ENCODE data around the gene NOL12.
"Not testable (repeated sequence)": the region's sequence is repeated elsewhere in the genome, so short reads cannot be mapped to it uniquely, and the experiment has no call there.

The NOL12 gene

GRCh38 chr22:37684803-37685615 lies 1.1 kb upstream of the NOL12 start:
- peaks cover 20% of the 10 kb centered on the region for H3K4me1 Mint-ChIP-seq (ENCODE audit: low read depth)
- H3K9me3 Mint-ChIP-seq (ENCODE audit: low read depth) = no peaks in the 10 kb centered on the region
- H3K27ac Mint-ChIP-seq = peak overlapping the region; percentile 46
- peak overlapping the region; percentile 94 for H3K4me3 Mint-ChIP-seq
- no peaks in the 10 kb centered on the region for H3K27me3 Mint-ChIP-seq
- H3K36me3 Mint-ChIP-seq = peaks cover 7% of the 10 kb centered on the region

- Mint-ChIP-seq H3K27ac (no peak overlapping the region), H3K27me3 (no peaks in the 10 kb centered on the region), H3K36me3 (peaks cover 14% of the 10 kb centered on the region), H3K4me1 (ENCODE audit: low read depth) (peaks cover 17% of the 10 kb centered on the region), H3K9me3 (ENCODE audit: low read depth) (no peaks in the 10 kb centered on the region), H3K4me3 (no peak overlapping the region)
Observed at GRCh38 chr22:37690407-37690806, 4.3 kb downstream of the NOL12 start.

GRCh38 chr22:37690901-37691504 lies 4.9 kb downstream of the NOL12 start:
- Mint-ChIP-seq H3K9me3 (ENCODE audit: low read depth) (no peaks in the 10 kb centered on the region), H3K4me1 (ENCODE audit: low read depth) (peaks cover 20% of the 10 kb centered on the region)

GRCh38 chr22:37692627-37693285 lies 6.6 kb downstream of the NOL12 start:
- H3K27ac Mint-ChIP-seq = no peak overlapping the region
- peaks cover 14% of the 10 kb centered on the region for H3K36me3 Mint-ChIP-seq
- no peak overlapping the region for H3K4me3 Mint-ChIP-seq
- H3K9me3 Mint-ChIP-seq (ENCODE audit: low read depth) = no peaks in the 10 kb centered on the region
- peaks cover 23% of the 10 kb centered on the region for H3K4me1 Mint-ChIP-seq (ENCODE audit: low read depth)
- no peaks in the 10 kb centered on the region for H3K27me3 Mint-ChIP-seq

More at GRCh38 chr22:37690901-37691504, 4.9 kb downstream of the NOL12 start:
- Mint-ChIP-seq H3K27ac (no peak overlapping the region), H3K36me3 (peaks cover 14% of the 10 kb centered on the region), H3K27me3 (no peaks in the 10 kb centered on the region), H3K4me3 (no peak overlapping the region)

- H3K27ac Mint-ChIP-seq; H3K27me3 Mint-ChIP-seq; H3K9me3 Mint-ChIP-seq (ENCODE audit: low read depth); H3K4me3 Mint-ChIP-seq: not testable (repeated sequence)
- Mint-ChIP-seq H3K4me1 (ENCODE audit: low read depth) (peaks cover 15% of the 10 kb centered on the region), H3K36me3 (peaks cover 11% of the 10 kb centered on the region)
Observed at GRCh38 chr22:37694131-37694530, 8.0 kb downstream of the NOL12 start.

- Mint-ChIP-seq H3K4me3 (peak overlapping the region; percentile 17), H3K4me1 (ENCODE audit: low read depth) (peaks cover 14% of the 10 kb centered on the region)
- H3K27ac Mint-ChIP-seq; H3K27me3 Mint-ChIP-seq; H3K9me3 Mint-ChIP-seq (ENCODE audit: low read depth); H3K36me3 Mint-ChIP-seq: not testable (repeated sequence)
Observed at GRCh38 chr22:37696260-37696656, 10.1 kb downstream of the NOL12 start.

- Mint-ChIP-seq H3K36me3 (peaks cover 5% of the 10 kb centered on the region), H3K27ac (no peak within 1 kb of the TSS), H3K4me1 (ENCODE audit: low read depth) (peaks cover 14% of the 10 kb centered on the region), H3K4me3 (peak within 1 kb of the TSS; percentile 17), H3K9me3 (ENCODE audit: low read depth) (no peaks in the 10 kb centered on the region), H3K27me3 (no peaks in the 10 kb centered on the region)
Observed at GRCh38 chr22:37696657-37697537, 10.8 kb downstream of the NOL12 start, which contains the start of gene TRIOBP. TSS of gene TRIOBP (plus strand) at chr22:37697048. CDS start at chr22:37701366, 4,318 bp downstream.

- H3K4me3 Mint-ChIP-seq = no peak overlapping the region
Observed at GRCh38 chr22:37697538-37697835, 11.3 kb downstream of the NOL12 start.

GRCh38 chr22:37701141-37701786 lies 15.1 kb downstream of the NOL12 start:
- Mint-ChIP-seq H3K4me1 (ENCODE audit: low read depth) (peaks cover 7% of the 10 kb centered on the region), H3K9me3 (ENCODE audit: low read depth) (no peaks in the 10 kb centered on the region), H3K4me3 (no peak overlapping the region), H3K27me3 (no peaks in the 10 kb centered on the region), H3K36me3 (peaks cover 10% of the 10 kb centered on the region), H3K27ac (no peak overlapping the region)

More at GRCh38 chr22:37697538-37697835, 11.3 kb downstream of the NOL12 start:
- Mint-ChIP-seq H3K4me1 (ENCODE audit: low read depth) (peaks cover 14% of the 10 kb centered on the region), H3K27me3 (no peaks in the 10 kb centered on the region), H3K9me3 (ENCODE audit: low read depth) (no peaks in the 10 kb centered on the region), H3K27ac (no peak overlapping the region), H3K36me3 (peaks cover 2% of the 10 kb centered on the region)

- Mint-ChIP-seq H3K36me3 (peaks cover 10% of the 10 kb centered on the region), H3K27ac (no peak overlapping the region), H3K9me3 (ENCODE audit: low read depth) (no peaks in the 10 kb centered on the region), H3K4me3 (no peak overlapping the region), H3K4me1 (ENCODE audit: low read depth) (no peaks in the 10 kb centered on the region), H3K27me3 (no peaks in the 10 kb centered on the region)
Observed at GRCh38 chr22:37703906-37704305, 17.8 kb downstream of the NOL12 start.

- no peaks in the 10 kb centered on the region for H3K4me1 Mint-ChIP-seq (ENCODE audit: low read depth)
Observed at GRCh38 chr22:37704645-37705044, 18.5 kb downstream of the NOL12 start.

GRCh38 chr22:37705205-37705604 lies 19.1 kb downstream of the NOL12 start:
- H3K36me3 Mint-ChIP-seq = peaks cover 10% of the 10 kb centered on the region
- H3K4me1 Mint-ChIP-seq (ENCODE audit: low read depth) = no peaks in the 10 kb centered on the region
- no peaks in the 10 kb centered on the region for H3K9me3 Mint-ChIP-seq (ENCODE audit: low read depth)
- no peaks in the 10 kb centered on the region for H3K27me3 Mint-ChIP-seq
- no peak overlapping the region for H3K27ac Mint-ChIP-seq
- no peak overlapping the region for H3K4me3 Mint-ChIP-seq

More at GRCh38 chr22:37704645-37705044, 18.5 kb downstream of the NOL12 start:
- Mint-ChIP-seq H3K9me3 (ENCODE audit: low read depth) (no peaks in the 10 kb centered on the region), H3K4me3 (no peak overlapping the region), H3K36me3 (peaks cover 10% of the 10 kb centered on the region), H3K27ac (no peak overlapping the region), H3K27me3 (no peaks in the 10 kb centered on the region)

- Mint-ChIP-seq H3K9me3 (ENCODE audit: low read depth) (no peaks in the 10 kb centered on the region), H3K27me3 (no peaks in the 10 kb centered on the region), H3K4me1 (ENCODE audit: low read depth) (no peaks in the 10 kb centered on the region), H3K27ac (no peak overlapping the region), H3K36me3 (peaks cover 8% of the 10 kb centered on the region), H3K4me3 (no peak overlapping the region)
Observed at GRCh38 chr22:37708580-37709444, 22.7 kb downstream of the NOL12 start.

All from activated naive CD8-positive, alpha-beta T cell (primary cell).